Mucosa of rectum (tissue), 2 donors: ENCODE measurements around the gene SYT3.
A peak's percentile ranks its signal among the peaks of the same experiment; 100 is the strongest.

Source experiments
- H3K27ac ChIP-seq, 2 donors: one replicate each; pipeline ENCODE4 v1.7.0; 2013; ENCODE audit warnings: inconsistent platforms in 2 of 2, low read depth in 2 of 2, low read length in 2 of 2
- H3K27me3 ChIP-seq, 2 donors: one replicate each; pipeline ENCODE4 v1.7.0; 2013; ENCODE audit warnings: low read length in 2 of 2; ENCODE audit not compliant: control insufficient read depth in 2 of 2, insufficient read depth in 2 of 2
- H3K36me3 ChIP-seq, 2 donors: one replicate each; pipeline ENCODE4 v1.7.0; 2013; ENCODE audit warnings: low read length in 2 of 2; ENCODE audit not compliant: control insufficient read depth in 2 of 2, insufficient read depth in 2 of 2
- H3K4me1 ChIP-seq, 2 donors: one replicate each; pipeline ENCODE4 v1.7.0; 2013; ENCODE audit warnings: low read length in 2 of 2, mild to moderate bottlenecking in 1 of 2; ENCODE audit not compliant: control insufficient read depth in 2 of 2, insufficient read depth in 2 of 2
- H3K4me3 ChIP-seq, 2 donors: one replicate each; pipeline ENCODE4 v1.7.0; 2013; ENCODE audit warnings: low read length in 2 of 2
- H3K9ac ChIP-seq, 2 donors: one replicate each; pipeline ENCODE4 v1.7.0; 2013; ENCODE audit warnings: low read length in 2 of 2, low read depth in 1 of 2, mild to moderate bottlenecking in 1 of 2
- H3K9me3 ChIP-seq, 2 donors: one replicate each; pipeline ENCODE4 v1.7.0; 2013; ENCODE audit warnings: low read length in 2 of 2; ENCODE audit not compliant: control insufficient read depth in 2 of 2
- donor health status: healthy.
- donor health status: Normal muscosa, but diverticular disease.

Gene SYT3, protein sequence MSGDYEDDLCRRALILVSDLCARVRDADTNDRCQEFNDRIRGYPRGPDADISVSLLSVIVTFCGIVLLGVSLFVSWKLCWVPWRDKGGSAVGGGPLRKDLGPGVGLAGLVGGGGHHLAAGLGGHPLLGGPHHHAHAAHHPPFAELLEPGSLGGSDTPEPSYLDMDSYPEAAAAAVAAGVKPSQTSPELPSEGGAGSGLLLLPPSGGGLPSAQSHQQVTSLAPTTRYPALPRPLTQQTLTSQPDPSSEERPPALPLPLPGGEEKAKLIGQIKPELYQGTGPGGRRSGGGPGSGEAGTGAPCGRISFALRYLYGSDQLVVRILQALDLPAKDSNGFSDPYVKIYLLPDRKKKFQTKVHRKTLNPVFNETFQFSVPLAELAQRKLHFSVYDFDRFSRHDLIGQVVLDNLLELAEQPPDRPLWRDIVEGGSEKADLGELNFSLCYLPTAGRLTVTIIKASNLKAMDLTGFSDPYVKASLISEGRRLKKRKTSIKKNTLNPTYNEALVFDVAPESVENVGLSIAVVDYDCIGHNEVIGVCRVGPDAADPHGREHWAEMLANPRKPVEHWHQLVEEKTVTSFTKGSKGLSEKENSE

DNA sequence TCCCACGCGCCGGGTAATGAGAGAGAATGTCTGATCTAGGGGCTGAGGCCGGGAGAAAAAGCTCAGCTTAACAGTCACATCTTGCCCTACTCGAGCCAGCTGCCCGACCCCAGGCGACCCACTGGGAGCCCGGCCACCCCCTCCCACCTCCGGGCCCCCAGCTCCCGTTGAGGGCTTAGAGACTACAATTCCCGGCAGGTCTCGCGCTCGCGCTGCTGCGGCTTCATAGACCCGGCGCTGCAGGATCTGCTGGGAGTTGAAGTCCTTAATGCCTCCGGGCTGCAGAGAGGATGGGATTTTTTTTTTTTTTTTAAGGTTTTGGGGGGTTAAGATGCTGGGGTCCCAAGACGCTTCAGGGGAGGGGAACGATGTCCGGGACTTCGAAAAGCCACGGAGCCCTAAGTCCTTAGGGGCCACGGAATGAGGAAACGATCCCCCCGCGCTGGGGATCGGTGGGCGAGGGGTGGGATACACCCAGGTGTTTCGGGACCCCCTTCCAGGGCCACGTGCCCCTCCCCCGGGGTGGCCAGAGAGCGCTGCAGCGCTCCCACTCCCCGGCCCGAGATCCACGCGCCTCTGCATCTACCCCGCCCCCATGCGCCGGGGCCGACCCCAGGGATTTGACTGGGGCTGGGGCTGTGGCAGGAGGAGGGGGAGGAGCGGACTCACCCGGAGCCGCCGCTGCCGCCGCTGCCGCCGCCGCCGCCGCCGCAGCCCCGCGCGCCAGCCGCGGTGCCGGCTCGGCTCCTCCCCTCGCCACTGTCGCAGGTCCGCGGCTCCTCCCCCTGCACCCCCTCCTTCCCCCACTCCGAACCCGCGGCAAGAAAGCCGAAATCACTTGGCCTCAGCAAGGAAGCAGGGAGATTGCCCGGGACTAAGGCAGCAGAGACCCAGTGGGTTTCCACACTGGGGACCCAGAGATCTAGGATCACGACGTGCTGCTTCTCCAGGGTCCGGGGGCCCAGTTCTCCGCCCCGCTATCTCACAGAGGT lies at the start of gene SYT3:
Gene SYT3 (minus strand): TSS at position 761 of the 992 bp plus-strand sequence. CDS start 2,470 bp downstream, outside the sequence.
- H3K4me3 ChIP-seq: peak within 1 kb of the TSS in 1 of 2 donors; percentile 41
- peaks cover 0 to under 1% of the 10 kb centered on the region in 2 donors for H3K9me3 ChIP-seq
- H3K27me3 ChIP-seq: peaks cover 15 to 24% of the 10 kb centered on the region in 2 donors
- no peaks in the 10 kb centered on the region for H3K36me3 ChIP-seq
- no peak within 1 kb of the TSS for H3K9ac ChIP-seq
- H3K4me1 ChIP-seq: no peaks in the 10 kb centered on the region
- H3K27ac ChIP-seq: no peak within 1 kb of the TSS

DNA sequence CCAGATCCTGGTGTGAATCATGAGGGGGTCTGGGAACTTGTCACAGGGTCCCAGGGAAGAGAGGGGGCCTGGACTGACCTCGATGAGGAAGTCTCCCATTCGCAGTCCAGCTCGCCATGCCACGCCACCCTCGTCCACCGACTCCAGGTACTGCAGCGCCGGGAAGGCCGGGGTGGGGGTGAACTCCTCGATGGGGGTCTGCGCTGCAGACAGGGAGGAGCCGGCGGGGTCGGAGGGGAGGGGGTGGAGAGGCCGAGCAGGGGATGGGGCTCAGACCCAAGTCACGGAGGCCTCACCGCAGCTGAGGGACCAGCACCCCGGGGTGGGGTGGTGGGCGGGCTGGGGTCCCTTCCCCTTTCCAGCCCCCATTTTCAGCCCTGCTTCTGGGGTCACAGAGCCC lies 49.1 kb upstream of the SYT3 start:
- Histone ChIP-seq H3K36me3 (no peaks in the 10 kb centered on the region), H3K27ac (no peak overlapping the region), H3K9me3 (no peaks in the 10 kb centered on the region), H3K9ac (no peak overlapping the region), H3K4me1 (no peaks in the 10 kb centered on the region), H3K4me3 (no peak overlapping the region), H3K27me3 (peaks cover 4 to 14% of the 10 kb centered on the region in 2 donors)

DNA sequence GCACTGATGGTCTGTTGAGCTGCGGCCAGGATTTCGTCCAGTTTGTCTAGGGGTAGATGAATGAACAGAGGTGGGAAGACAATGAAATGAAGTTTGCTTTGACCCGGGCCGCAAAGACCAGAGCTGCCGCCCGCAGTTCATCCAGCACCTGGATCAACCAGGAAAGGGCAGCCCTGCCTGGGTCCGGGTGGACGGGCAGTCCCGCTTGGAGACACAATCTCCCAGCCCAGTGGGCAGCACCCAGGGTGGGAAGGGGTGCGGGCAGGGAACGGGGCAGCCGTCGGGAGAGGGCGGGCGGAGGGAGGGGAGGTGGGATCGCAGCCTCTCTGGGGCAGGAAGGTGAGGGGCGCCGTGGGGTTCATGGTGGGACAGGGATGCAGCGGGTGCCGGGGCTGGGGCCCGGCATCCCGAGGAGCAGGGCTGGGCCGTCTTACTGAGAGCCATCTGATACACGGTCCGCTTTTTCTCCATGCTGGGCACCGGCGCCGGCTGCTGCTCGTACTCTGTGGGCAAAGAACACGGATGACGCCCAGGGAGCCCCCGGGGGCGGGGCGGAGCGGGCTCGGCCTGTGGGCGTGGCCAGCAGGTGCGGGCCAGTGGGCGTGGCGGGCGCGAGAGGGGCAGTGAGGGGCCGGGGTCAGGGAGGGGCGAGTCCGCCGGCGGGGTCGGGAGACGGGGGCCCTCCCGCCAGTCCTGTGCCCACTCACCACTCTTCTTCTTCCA lies 46.8 kb upstream of the SYT3 start:
- Histone ChIP-seq H3K9ac (no peak overlapping the region), H3K9me3 (no peaks in the 10 kb centered on the region), H3K36me3 (no peaks in the 10 kb centered on the region), H3K27me3 (peaks cover 4 to 12% of the 10 kb centered on the region in 2 donors), H3K4me1 (no peaks in the 10 kb centered on the region), H3K4me3 (no peak overlapping the region), H3K27ac (no peak overlapping the region)

DNA sequence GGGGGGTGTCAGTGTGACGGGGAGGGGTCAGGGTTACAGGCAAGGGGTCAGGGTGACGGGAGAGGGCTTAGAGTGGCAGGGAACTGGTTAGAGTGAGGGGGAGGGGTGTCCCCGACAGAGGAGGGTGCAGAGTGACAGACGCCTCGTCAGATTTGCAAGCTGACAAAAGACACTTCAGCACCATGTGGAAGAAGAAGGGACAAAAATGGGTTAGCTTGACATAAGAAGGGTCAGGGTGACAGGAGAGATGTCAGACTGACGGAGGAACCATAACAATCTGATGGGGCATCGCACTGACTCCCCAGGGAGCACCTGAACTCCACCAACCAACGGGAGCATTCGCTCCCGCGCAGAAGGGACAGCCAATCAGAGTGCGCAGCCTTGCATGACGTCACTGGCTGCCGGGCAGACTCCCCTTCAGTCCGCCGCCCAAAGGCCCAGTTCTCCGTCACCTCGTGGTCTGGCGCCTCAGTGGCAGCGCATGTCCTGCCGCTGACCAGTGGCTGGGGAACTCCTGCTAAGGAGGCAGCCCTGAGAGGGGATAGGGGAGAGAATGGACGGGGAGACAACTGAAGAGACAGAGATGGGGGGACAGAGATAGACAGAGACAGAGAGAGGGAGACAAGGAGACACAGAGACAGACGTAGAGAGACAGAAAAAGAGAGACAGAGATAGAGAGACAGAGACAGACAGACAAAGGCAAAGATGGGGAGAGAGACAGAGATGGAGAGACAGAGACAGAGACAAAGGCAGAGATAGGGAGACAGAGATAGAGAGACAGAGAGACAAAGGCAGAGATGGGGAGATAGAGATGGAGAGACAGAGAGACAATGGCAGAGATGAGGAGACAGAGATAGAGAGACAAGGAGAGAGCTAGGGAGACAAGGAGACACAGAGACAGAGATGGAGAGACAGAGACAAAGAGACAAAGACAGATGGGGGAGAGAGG lies 39.8 kb upstream of the SYT3 start:
- Histone ChIP-seq H3K9me3 (peaks cover 0 to 3% of the 10 kb centered on the region in 2 donors), H3K27ac (no peak overlapping the region), H3K4me3 (no peak overlapping the region), H3K4me1 (no peaks in the 10 kb centered on the region), H3K27me3 (peaks cover 0 to 3% of the 10 kb centered on the region in 2 donors), H3K36me3 (no peaks in the 10 kb centered on the region), H3K9ac (no peak overlapping the region)

DNA sequence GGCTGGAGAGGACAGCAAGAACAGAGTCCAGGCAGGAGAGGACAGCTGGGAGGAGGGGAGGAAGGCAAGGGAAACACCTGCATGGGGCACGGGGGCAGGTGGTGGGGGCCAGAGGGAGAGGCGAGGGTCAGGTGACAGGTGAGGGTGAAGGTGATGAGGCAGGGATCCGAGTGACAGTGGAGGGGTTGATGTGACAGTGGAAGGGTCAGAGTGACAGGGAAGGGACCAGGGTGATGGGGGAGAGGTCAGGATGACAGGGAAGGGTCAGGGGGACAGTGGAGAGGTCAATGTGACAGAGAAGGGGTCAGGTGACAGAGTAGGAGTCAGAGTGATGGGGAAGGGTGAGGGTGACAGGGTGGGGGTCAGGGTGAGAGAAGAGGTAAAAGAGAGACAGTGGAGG lies 38.6 kb upstream of the SYT3 start:
- Histone ChIP-seq H3K4me1 (no peaks in the 10 kb centered on the region), H3K36me3 (no peaks in the 10 kb centered on the region), H3K4me3 (no peak overlapping the region), H3K27ac (no peak overlapping the region), H3K9ac (no peak overlapping the region), H3K9me3 (peaks cover 0 to 3% of the 10 kb centered on the region in 2 donors), H3K27me3 (peaks cover 0 to 3% of the 10 kb centered on the region in 2 donors)

DNA sequence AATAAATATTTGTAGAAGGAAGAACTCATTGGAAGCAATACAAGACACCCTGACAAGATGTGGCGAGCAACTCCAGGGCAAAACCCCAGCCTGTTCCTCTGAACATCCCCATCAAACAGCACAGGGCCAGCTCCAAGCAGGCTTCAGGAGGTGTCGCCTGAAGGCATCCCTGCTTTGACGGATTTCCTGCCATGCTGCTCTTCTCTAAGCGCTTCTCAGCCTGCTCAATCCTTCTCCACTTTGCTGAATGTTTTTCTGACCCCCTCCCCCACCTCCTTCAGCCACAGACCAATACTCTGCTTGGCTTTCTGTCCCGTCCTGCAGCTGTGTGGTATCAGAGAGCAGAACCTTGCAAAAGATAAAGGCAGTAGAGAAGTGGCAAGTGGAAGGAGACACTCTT lies 38.0 kb upstream of the SYT3 start:
- Histone ChIP-seq H3K9ac (no peak overlapping the region), H3K4me3 (no peak overlapping the region), H3K36me3 (no peaks in the 10 kb centered on the region), H3K4me1 (no peaks in the 10 kb centered on the region), H3K27ac (no peak overlapping the region), H3K9me3 (peaks cover 0 to 3% of the 10 kb centered on the region in 2 donors), H3K27me3 (peaks cover 0 to 3% of the 10 kb centered on the region in 2 donors)

DNA sequence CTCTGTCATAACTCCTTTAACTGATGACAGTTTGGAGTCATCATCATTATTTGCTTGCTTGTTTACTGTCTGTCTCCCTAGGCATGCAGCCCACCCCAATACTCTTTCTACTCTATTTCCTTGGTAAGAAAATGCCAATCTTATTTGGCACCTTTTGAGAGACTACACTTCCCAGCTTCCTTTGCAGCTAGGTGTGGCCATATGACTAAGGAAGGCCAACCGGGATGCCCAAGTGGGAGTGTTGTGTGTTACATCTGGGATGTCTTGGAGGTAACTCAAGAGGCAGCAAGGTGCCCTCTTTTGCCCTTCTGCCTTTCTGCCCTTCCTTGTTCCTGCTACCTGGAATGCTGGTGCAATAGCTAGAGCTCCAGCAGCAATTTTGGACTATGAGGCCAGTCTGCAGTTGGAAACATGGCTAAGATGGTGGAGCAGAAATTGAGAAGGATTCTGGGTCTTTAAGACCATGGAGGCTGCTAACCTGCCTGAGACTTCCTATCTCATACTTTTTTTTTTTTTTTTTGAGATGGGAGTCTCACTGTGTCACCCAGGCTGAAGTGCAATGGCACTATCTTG lies 37.0 kb upstream of the SYT3 start:
- Histone ChIP-seq H3K27me3 (peaks cover 2 to 3% of the 10 kb centered on the region in 2 donors), H3K27ac (no peak overlapping the region), H3K4me3 (no peak overlapping the region), H3K9ac (no peak overlapping the region), H3K9me3 (peaks cover 0 to 3% of the 10 kb centered on the region in 2 donors), H3K36me3 (no peaks in the 10 kb centered on the region), H3K4me1 (no peaks in the 10 kb centered on the region)

DNA sequence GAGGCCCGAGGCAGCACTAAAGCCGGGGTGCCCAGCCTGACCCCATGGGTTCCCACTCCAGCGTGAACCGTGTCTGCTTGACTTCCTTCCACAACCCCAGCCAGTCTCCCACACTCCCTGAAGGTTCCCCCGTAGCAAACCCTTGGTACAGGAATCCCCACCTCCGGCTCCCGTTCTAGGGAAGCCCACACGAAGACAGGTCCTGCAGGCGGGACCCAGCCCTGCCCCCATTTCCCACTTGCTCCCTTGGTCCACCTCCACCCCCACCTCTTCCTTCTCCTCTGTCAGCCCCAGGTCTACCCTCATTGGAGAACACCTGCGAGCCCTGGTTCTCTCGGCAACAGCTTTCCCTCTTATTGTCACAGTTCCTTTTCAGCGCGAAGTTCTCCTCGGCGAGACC lies 33.4 kb upstream of the SYT3 start:
- peaks cover 0 to 3% of the 10 kb centered on the region in 2 donors for H3K9me3 ChIP-seq
- H3K36me3 ChIP-seq: no peaks in the 10 kb centered on the region
- no peak overlapping the region for H3K27ac ChIP-seq
- no peak overlapping the region for H3K9ac ChIP-seq
- H3K4me1 ChIP-seq: no peaks in the 10 kb centered on the region
- peaks cover 2 to 4% of the 10 kb centered on the region in 2 donors for H3K27me3 ChIP-seq
- H3K4me3 ChIP-seq: no peak overlapping the region

DNA sequence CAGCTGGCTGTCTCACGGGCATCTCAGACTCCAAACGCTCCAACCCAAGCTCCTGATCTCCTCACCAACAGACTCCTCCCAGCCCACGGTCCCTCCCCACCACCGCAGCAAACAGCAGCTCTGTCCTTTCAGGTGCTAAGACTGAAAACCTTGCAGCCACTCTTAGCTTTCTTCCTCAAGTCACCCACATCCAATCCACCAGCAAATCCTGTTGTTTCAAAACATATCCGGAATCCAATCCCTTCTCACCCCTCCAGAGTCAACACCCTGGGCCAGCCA lies 30.4 kb upstream of the SYT3 start:
- Histone ChIP-seq H3K4me3 (no peak overlapping the region), H3K4me1 (no peaks in the 10 kb centered on the region), H3K9ac (no peak overlapping the region), H3K9me3 (no peaks in the 10 kb centered on the region), H3K36me3 (no peaks in the 10 kb centered on the region), H3K27me3 (peaks cover 4 to 5% of the 10 kb centered on the region in 2 donors), H3K27ac (no peak overlapping the region)
